SK-N-MC (cell line): ENCODE measurements around the gene MTF1.
"Not testable (repeated sequence)": the region's sequence is repeated elsewhere in the genome, so short reads cannot be mapped to it uniquely, and the experiment has no call there.

Experiments used
- EZH2 ChIP-seq: fragments of 200-600 bp; sonication (generic); IDR thresholded peaks from one replicate; pipeline ENCODE4 v1.6.1; 2017; ENCODE audit warnings: antibody characterized with exemption
- FOXP2 ChIP-seq: optimal IDR thresholded peaks from 2 replicates; pipeline ENCODE3; 2011; ENCODE audit warnings: mild to moderate bottlenecking, moderate library complexity; ENCODE audit not compliant: insufficient read depth; ENCODE audit errors: extremely low read length, control extremely low read depth
- POLR2AphosphoS5 ChIP-seq: IDR thresholded peaks from 2 replicates; pipeline ENCODE4 v1.6.1; 2012; ENCODE audit warnings: mild to moderate bottlenecking, low read depth, low read length, borderline replicate concordance

- not testable (repeated sequence) for TF ChIP-seq EZH2, POLR2AphosphoS5, FOXP2
Measured at GRCh38 chr1:37907416-37908125, 48.2 kb upstream of the MTF1 start.
